ENCODE measurements around the gene ENKD1. TPM values are rescaled to one million over a fixed set of nuclear protein-coding genes. Genes with fewer than 3 reads are reported as not detected.

Gene ENKD1
- total and polyA plus RNA-seq, 2 experiments from 2014 or later, result 11.6 to 11.8 TPM

- no peak for DNase-seq (ENCODE audit: low spot score)
- Histone ChIP-seq H2AFZ (no peak overlapping the region), H3K4me3 (no peak overlapping the region), H3K36me3 (ENCODE audit: insufficient read depth) (no peaks in the 10 kb centered on the region), H3K79me2 (replicated peaks; ENCODE audit: insufficient read depth) (no peaks in the 10 kb centered on the region), H3K9me2 (ENCODE audit: insufficient read depth) (no peaks in the 10 kb centered on the region), H3K27me3 (ENCODE audit: insufficient read depth) (peaks cover 70% of the 10 kb centered on the region), H3K4me2 (no peak overlapping the region), H3F3A (replicated peaks; ENCODE audit: low read depth) (peaks cover 6% of the 10 kb centered on the region; the same call in 1 of the 2 replicates), H3K27ac (ENCODE audit: low read depth) (no peak overlapping the region), H4K20me1 (replicated peaks; ENCODE audit: insufficient read depth) (no peaks in the 10 kb centered on the region; the same call in 1 of the 2 replicates), H3K4me1 (ENCODE audit: insufficient read depth) (no peaks in the 10 kb centered on the region; the same call in 1 of the 2 replicates)
- H3K4me3 Mint-ChIP-seq, result peak overlapping the region; percentile 41; the same call in 2 of the 3 replicates
- no peak overlapping the region for H3K27ac Mint-ChIP-seq
- H3K4me1 Mint-ChIP-seq, result peaks cover 13% of the 10 kb centered on the region
- H3K36me3 Mint-ChIP-seq (ENCODE audit: low read depth), result peaks cover 9% of the 10 kb centered on the region; the same call in 1 of the 3 replicates
- TF ChIP-seq JUNB (IDR thresholded peaks at IDR 0.05; ENCODE audit: unreplicated experiment) (no peak), REST (IDR thresholded peaks at IDR 0.05; ENCODE audit: unreplicated experiment) (no peak), NANOG (IDR thresholded peaks at IDR 0.05; ENCODE audit: borderline replicate concordance) (no peak), ZNF114 (CRISPR knock-in tag; IDR thresholded peaks at IDR 0.05) (no peak), EZH2phosphoT487 (IDR thresholded peaks at IDR 0.05; ENCODE audit: unreplicated experiment) (no peak), CTCF (conservative IDR thresholded peaks at IDR 0.05; ENCODE audit: low read depth in 2 of 2) (no peak), STAT1 (IDR thresholded peaks at IDR 0.05; ENCODE audit: unreplicated experiment) (no peak), ZNF462 (CRISPR knock-in tag; IDR thresholded peaks at IDR 0.05) (no peak), ETS1 (IDR thresholded peaks at IDR 0.05) (no peak), POLR2AphosphoS5 (IDR thresholded peaks at IDR 0.05; ENCODE audit: low read depth) (no peak), EZH2 (IDR thresholded peaks at IDR 0.05; ENCODE audit: low read depth, unreplicated experiment) (no peak), ZNF331 (CRISPR knock-in tag; IDR thresholded peaks at IDR 0.05; ENCODE audit: low read depth) (no peak), CREB1 (CRISPR knock-in tag; IDR thresholded peaks at IDR 0.05; ENCODE audit: low read depth) (no peak)
- H3K9me3 Mint-ChIP-seq, result no peaks in the 10 kb centered on the region
- H3K27me3 Mint-ChIP-seq (ENCODE audit: insufficient read depth, low read depth, poor library complexity), result peaks cover 73% of the 10 kb centered on the region
- no peak for ATAC-seq
These were observed 14.7 kb downstream of the ENKD1 start for GRCh38 chr16:67651847-67652246.

All from GM23338 (cell line).